Activated T-helper 17 cell treated with anti-CD3 and anti-CD28 coated beads, Interleukin-2, amount 50 U/mL, for 72 hours (primary cell): ENCODE data around the gene GNPNAT1. TPM values are rescaled to one million over a fixed set of nuclear protein-coding genes. Genes with fewer than 3 reads are reported as not detected.
"Not testable (repeated sequence)": the region's sequence is repeated elsewhere in the genome, so short reads cannot be mapped to it uniquely, and the experiment has no call there.

Experiments
- ATAC-seq: fragments of 150-1000 bp; cut with Tn5 transposase; replicated peaks from 2 replicates; pipeline ENCODE4 v1.10.0; 2021; ENCODE audit warnings: mild to moderate bottlenecking, moderate library complexity
- H3K27ac Mint-ChIP-seq: one replicate; pipeline ENCODE4 v1.8.0; 2022; ENCODE audit warnings: mixed read lengths
- H3K27me3 Mint-ChIP-seq: one replicate; pipeline ENCODE4 v1.8.0; 2022; ENCODE audit warnings: mixed read lengths
- H3K36me3 Mint-ChIP-seq: one replicate; pipeline ENCODE4 v1.8.0; 2022; ENCODE audit warnings: low read depth, mild to moderate bottlenecking, mixed read lengths
- H3K4me1 Mint-ChIP-seq: one replicate; pipeline ENCODE4 v1.8.0; 2022; ENCODE audit warnings: mixed read lengths
- H3K4me3 Mint-ChIP-seq: one replicate; pipeline ENCODE4 v1.8.0; 2022; ENCODE audit warnings: mild to moderate bottlenecking, mixed read lengths
- H3K9me3 Mint-ChIP-seq: one replicate; pipeline ENCODE4 v1.8.0; 2022; ENCODE audit warnings: mixed read lengths
- total RNA-seq, 2 donors: library from RNA; stranded (reverse); gene quantifications; one replicate each; pipeline ENCODE4 v1.2.3, GENCODE V29; 2022

GNPNAT1 gene
- total RNA-seq, 2 donors from 2014 or later: 18.7 to 38.7 TPM

GRCh38 chr14:52769887-52770286 is 21.5 kb downstream of the GNPNAT1 start:
- peak overlapping the region; percentile 12 for H3K27ac Mint-ChIP-seq
- ATAC-seq: peak; percentile 74
- H3K4me3 Mint-ChIP-seq: peak overlapping the region; percentile 16
- no peaks in the 10 kb centered on the region for H3K27me3 Mint-ChIP-seq
- no peaks in the 10 kb centered on the region for H3K9me3 Mint-ChIP-seq
- peaks cover 19% of the 10 kb centered on the region for H3K4me1 Mint-ChIP-seq
- peaks cover 94% of the 10 kb centered on the region for H3K36me3 Mint-ChIP-seq

GRCh38 chr14:52767058-52767833 is 24.2 kb downstream of the GNPNAT1 start:
- ATAC-seq: no peak
- H3K4me1 Mint-ChIP-seq: peaks cover 18% of the 10 kb centered on the region
- H3K9me3 Mint-ChIP-seq: no peaks in the 10 kb centered on the region
- H3K36me3 Mint-ChIP-seq: peaks cover 96% of the 10 kb centered on the region
- H3K4me3 Mint-ChIP-seq: no peak overlapping the region
- no peaks in the 10 kb centered on the region for H3K27me3 Mint-ChIP-seq
- H3K27ac Mint-ChIP-seq: peak overlapping the region; percentile 48

- Mint-ChIP-seq H3K36me3 (peaks cover 87% of the 10 kb centered on the region), H3K4me3 (peak overlapping the region; percentile 35), H3K27ac (peak overlapping the region; percentile 54)
- not testable (repeated sequence) for ATAC-seq, H3K9me3 Mint-ChIP-seq, H3K4me1 Mint-ChIP-seq, H3K27me3 Mint-ChIP-seq
Observed at GRCh38 chr14:52762923-52763322, 28.5 kb downstream of the GNPNAT1 start.

GRCh38 chr14:52759145-52759544 is 32.3 kb downstream of the GNPNAT1 start:
- Mint-ChIP-seq H3K4me3 (no peak overlapping the region), H3K9me3 (no peaks in the 10 kb centered on the region), H3K27me3 (no peaks in the 10 kb centered on the region), H3K36me3 (peaks cover 67% of the 10 kb centered on the region), H3K27ac (no peak overlapping the region), H3K4me1 (peaks cover 6% of the 10 kb centered on the region)
- no peak for ATAC-seq

- H3K27ac Mint-ChIP-seq: no peak overlapping the region
- peaks cover 54% of the 10 kb centered on the region for H3K36me3 Mint-ChIP-seq
- no peaks in the 10 kb centered on the region for H3K4me1 Mint-ChIP-seq
- no peaks in the 10 kb centered on the region for H3K27me3 Mint-ChIP-seq
- H3K9me3 Mint-ChIP-seq: no peaks in the 10 kb centered on the region
- no peak overlapping the region for H3K4me3 Mint-ChIP-seq
- ATAC-seq: no peak
Observed at GRCh38 chr14:52755607-52756316, 35.6 kb downstream of the GNPNAT1 start.

GRCh38 chr14:52748647-52749292 is 42.6 kb downstream of the GNPNAT1 start:
- no peak for ATAC-seq
- Mint-ChIP-seq H3K4me1 (peaks cover 6% of the 10 kb centered on the region), H3K27ac (no peak overlapping the region), H3K36me3 (peaks cover 71% of the 10 kb centered on the region), H3K4me3 (no peak overlapping the region), H3K9me3 (no peaks in the 10 kb centered on the region), H3K27me3 (no peaks in the 10 kb centered on the region)

- Mint-ChIP-seq H3K27ac (peak overlapping the region; percentile 94), H3K36me3 (peaks cover 17% of the 10 kb centered on the region), H3K4me1 (peaks cover 29% of the 10 kb centered on the region), H3K4me3 (peak overlapping the region; percentile 86), H3K27me3 (no peaks in the 10 kb centered on the region), H3K9me3 (no peaks in the 10 kb centered on the region)
- ATAC-seq: peak; percentile 44
Observed at GRCh38 chr14:52741865-52742264, 49.5 kb downstream of the GNPNAT1 start.

GRCh38 chr14:52740751-52741150 is 50.7 kb downstream of the GNPNAT1 start:
- H3K4me1 Mint-ChIP-seq: peaks cover 34% of the 10 kb centered on the region
- no peaks in the 10 kb centered on the region for H3K27me3 Mint-ChIP-seq
- H3K36me3 Mint-ChIP-seq: peaks cover 8% of the 10 kb centered on the region
- peak overlapping the region; percentile 94 for H3K27ac Mint-ChIP-seq
- H3K9me3 Mint-ChIP-seq: no peaks in the 10 kb centered on the region
- H3K4me3 Mint-ChIP-seq: peak overlapping the region; percentile 86
- ATAC-seq: no peak

- H3K4me1 Mint-ChIP-seq: peaks cover 45% of the 10 kb centered on the region
- H3K9me3 Mint-ChIP-seq: no peaks in the 10 kb centered on the region
- no peak for ATAC-seq
- H3K36me3 Mint-ChIP-seq: peaks cover 10% of the 10 kb centered on the region
- no peaks in the 10 kb centered on the region for H3K27me3 Mint-ChIP-seq
- H3K4me3 Mint-ChIP-seq: no peak overlapping the region
- peak overlapping the region; percentile 22 for H3K27ac Mint-ChIP-seq
Observed at GRCh38 chr14:52738409-52738808, 53.0 kb downstream of the GNPNAT1 start.

GRCh38 chr14:52735921-52736489 is 55.4 kb downstream of the GNPNAT1 start:
- Mint-ChIP-seq H3K27me3 (no peaks in the 10 kb centered on the region), H3K4me3 (peak overlapping the region; percentile 28), H3K27ac (peak overlapping the region; percentile 5), H3K36me3 (peaks cover 25% of the 10 kb centered on the region), H3K4me1 (peaks cover 43% of the 10 kb centered on the region), H3K9me3 (no peaks in the 10 kb centered on the region)
- peak; percentile 24 for ATAC-seq

GRCh38 chr14:52733824-52734223 is 57.6 kb downstream of the GNPNAT1 start:
- peaks cover 32% of the 10 kb centered on the region for H3K36me3 Mint-ChIP-seq
- no peak for ATAC-seq
- peak overlapping the region; percentile 37 for H3K27ac Mint-ChIP-seq
- no peaks in the 10 kb centered on the region for H3K27me3 Mint-ChIP-seq
- H3K4me1 Mint-ChIP-seq: peaks cover 44% of the 10 kb centered on the region
- H3K4me3 Mint-ChIP-seq: no peak overlapping the region
- no peaks in the 10 kb centered on the region for H3K9me3 Mint-ChIP-seq

- Mint-ChIP-seq H3K27ac (peak overlapping the region; percentile 81), H3K36me3 (peaks cover 59% of the 10 kb centered on the region), H3K4me3 (peak overlapping the region; percentile 92), H3K4me1 (peaks cover 27% of the 10 kb centered on the region), H3K27me3 (no peaks in the 10 kb centered on the region), H3K9me3 (no peaks in the 10 kb centered on the region)
- ATAC-seq: no peak
Observed at GRCh38 chr14:52730709-52731111, 60.7 kb downstream of the GNPNAT1 start.

- Mint-ChIP-seq H3K27me3 (no peaks in the 10 kb centered on the region), H3K27ac (peak within 1 kb of the TSS; percentile 81), H3K36me3 (peaks cover 65% of the 10 kb centered on the region), H3K4me3 (peak within 1 kb of the TSS; percentile 92), H3K4me1 (peaks cover 22% of the 10 kb centered on the region), H3K9me3 (no peaks in the 10 kb centered on the region)
- peak; percentile 98 for ATAC-seq
Observed at GRCh38 chr14:52729925-52730708, 61.3 kb downstream of the GNPNAT1 start, which contains the start of gene STYX. STYX (plus strand) TSS chr14:52730166; CDS start chr14:52730475, 309 bp downstream.

GRCh38 chr14:52729585-52729924 is 61.9 kb downstream of the GNPNAT1 start:
- peak overlapping the region; percentile 92 for H3K4me3 Mint-ChIP-seq
- peaks cover 71% of the 10 kb centered on the region for H3K36me3 Mint-ChIP-seq
- ATAC-seq: no peak
- H3K9me3 Mint-ChIP-seq: no peaks in the 10 kb centered on the region
- peak overlapping the region; percentile 81 for H3K27ac Mint-ChIP-seq
- no peaks in the 10 kb centered on the region for H3K27me3 Mint-ChIP-seq
- H3K4me1 Mint-ChIP-seq: peaks cover 20% of the 10 kb centered on the region
